H1 (cell line): ENCODE measurements around the gene KCNN4. TPM values are rescaled to one million over a fixed set of nuclear protein-coding genes. Genes with fewer than 3 reads are reported as not detected.

Experiments
- CHD1 ChIP-seq: IDR thresholded peaks from 2 replicates; pipeline ENCODE4 v1.6.1; 2012; ENCODE audit warnings: low read depth, low read length, improper control_type of control experiment
- CTBP2 ChIP-seq: IDR thresholded peaks from 2 replicates; pipeline ENCODE4 v1.7.0; 2011; ENCODE audit warnings: borderline replicate concordance, mild to moderate bottlenecking, moderate library complexity, mixed read lengths, low read length; ENCODE audit not compliant: insufficient read depth, insufficient read length
- RNF2 ChIP-seq: fragments of 200-900, 300-1000 bp; sonication (generic); IDR thresholded peaks from 2 replicates; pipeline ENCODE4 v1.7.1; 2016; ENCODE audit warnings: borderline replicate concordance, low read depth, mild to moderate bottlenecking, antibody characterized with exemption, low read length; ENCODE audit not compliant: poor library complexity, severe bottlenecking; ENCODE audit errors: missing control alignments
- polyA plus RNA-seq, 7 experiments: library from polyadenylated mRNA; depleted of rRNA in 3 of 7; stranded (reverse) in 5 of 7; unstranded in 2 of 7; fragments of >200 nt in 5 of 7; fragments of 200-250 nt in 2 of 7; gene quantifications; 1 replicate in 5 of 7; 2 replicates in 1 of 7; 4 replicates in 1 of 7; pipeline versions ENCODE4 v1.2.1 to v1.2.3, GENCODE V29; 2011 to 2013; ENCODE audit warnings: missing spikeins in 2 of 7, mixed read lengths in 2 of 7
- total RNA-seq: library from RNA; stranded (reverse); fragmentation: NEBNext Ultra II Directional; extraction: Animal tissue kit (Norgen Biotek cat#: 25700); gene quantifications from 2 replicates; pipeline ENCODE4 v1.2.1, GENCODE V29; 2021
- TF ChIP-seq, protein P1 (sequence below): IDR thresholded peaks from 2 replicates; pipeline ENCODE4 v1.6.1; 2012; ENCODE audit warnings: inconsistent platforms

The KCNN4 gene
- total and polyA plus RNA-seq, 2 of the 8 experiments (the other 6 are each of a cell fraction or from before 2014, with no cell fraction given) = 0.78 to 1.5 TPM

DNA sequence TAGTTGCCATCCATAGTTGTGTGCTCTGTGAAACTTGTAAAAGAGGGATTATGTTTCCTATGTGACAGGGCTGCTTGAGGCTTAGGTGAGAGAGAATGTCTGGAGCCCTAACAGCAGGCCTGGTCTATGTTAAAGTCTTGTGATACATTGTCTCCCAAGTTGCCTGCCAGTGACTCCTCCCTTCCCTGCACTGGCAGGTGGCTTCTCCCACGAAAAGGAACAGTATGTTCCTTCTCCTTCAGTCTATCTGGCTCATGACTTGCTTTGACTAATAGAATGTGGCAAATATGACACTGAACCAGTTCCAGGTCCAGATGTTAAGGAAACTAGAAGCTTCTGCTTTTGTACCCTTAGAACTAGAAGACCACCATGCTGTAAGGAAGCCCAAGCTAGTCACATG lies 5.9 kb upstream of the KCNN4 start (continued):
- TF ChIP-seq, protein P1, sequence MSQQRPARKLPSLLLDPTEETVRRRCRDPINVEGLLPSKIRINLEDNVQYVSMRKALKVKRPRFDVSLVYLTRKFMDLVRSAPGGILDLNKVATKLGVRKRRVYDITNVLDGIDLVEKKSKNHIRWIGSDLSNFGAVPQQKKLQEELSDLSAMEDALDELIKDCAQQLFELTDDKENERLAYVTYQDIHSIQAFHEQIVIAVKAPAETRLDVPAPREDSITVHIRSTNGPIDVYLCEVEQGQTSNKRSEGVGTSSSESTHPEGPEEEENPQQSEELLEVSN = no peak
- TF ChIP-seq CTBP2 = no peak
- TF ChIP-seq RNF2 = no peak
- no peak for TF ChIP-seq CHD1
- TF ChIP-seq, all 59 proteins: peak for 0
